HG02973 (cell line): Measurements from ENCODE around the gene NRCAM.

Experiments used
- ATAC-seq: cut with Tn5 transposase; IDR thresholded peaks from one replicate; pipeline ENCODE4 v1.9.1; 2021; ENCODE audit warnings: moderate library complexity; ENCODE audit not compliant: unreplicated experiment

NRCAM gene

DNA sequence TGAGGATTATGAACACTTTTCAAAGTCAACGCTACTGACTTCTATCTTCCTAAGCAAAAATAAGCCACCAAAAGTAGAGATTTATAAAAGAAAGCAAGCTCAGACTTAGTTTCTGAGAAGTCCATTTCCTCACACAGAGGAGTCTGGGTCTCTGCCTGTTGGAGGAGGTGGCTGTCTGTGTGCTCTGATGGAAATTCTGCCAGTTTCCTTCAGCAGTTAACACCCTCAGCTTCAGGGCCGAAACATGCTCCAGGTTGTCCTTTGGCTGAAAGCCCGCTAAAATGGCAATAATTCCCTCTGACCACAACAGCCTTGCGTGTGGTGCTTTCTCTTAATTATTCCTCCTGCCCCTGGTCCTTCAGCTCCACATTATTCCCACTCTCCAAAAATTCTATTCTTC is 198.3 kb downstream of the NRCAM start:
- ATAC-seq: no peak

DNA sequence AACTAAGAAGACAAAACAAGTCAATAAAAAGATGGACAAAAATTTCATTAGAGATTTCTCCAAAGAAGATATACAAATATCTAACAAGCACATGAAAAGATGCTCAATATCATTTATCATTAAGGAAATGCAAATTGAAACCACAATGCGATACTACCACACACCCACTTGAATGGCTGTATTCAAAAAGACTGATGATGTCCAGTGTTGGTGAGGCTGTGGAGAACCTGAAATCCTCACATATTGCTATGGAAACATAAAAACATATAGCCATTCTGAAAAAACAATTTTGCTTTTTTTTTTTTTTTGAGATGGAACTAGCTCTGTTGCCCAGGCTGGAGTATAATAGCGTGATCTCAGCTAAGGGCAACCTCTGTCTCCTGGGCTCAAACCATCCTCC is 202.0 kb downstream of the NRCAM start:
- no peak for ATAC-seq

DNA sequence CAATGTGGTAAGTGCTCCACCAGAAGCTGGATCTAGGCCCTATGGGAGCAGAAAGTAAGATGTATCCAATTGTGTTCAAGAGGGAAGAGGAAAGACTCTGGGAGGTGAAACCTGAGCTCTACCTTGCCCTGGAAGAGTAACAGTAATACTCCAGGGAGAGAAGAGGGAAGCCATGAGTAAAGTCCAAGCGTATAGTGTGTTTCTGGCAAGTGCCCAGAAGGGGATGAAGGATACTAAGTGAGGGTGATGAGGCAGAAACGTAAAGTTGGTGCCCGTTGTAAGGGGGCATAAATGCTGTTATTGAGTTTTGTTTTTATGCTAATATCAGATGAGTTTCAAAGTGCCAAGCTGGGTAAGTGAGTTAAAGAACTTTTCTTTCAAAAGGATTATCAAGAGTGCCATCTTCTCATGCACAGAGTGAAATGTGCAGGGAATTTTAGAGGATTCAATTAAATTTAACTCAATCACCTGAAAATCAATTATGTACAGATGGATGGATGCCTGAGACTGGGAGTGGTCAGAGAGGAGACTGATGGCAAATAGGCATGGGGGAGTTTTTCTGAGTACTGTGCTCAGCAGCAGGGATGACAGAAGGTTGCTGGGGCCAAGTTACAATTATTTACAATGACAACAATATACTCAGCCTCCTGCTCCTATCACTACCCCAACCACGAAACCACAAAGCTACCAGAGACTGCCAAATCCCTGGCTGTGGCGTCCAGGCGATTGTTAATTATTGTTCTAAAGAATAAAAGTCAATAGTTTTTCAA is 202.8 kb downstream of the NRCAM start:
- no peak for ATAC-seq

DNA sequence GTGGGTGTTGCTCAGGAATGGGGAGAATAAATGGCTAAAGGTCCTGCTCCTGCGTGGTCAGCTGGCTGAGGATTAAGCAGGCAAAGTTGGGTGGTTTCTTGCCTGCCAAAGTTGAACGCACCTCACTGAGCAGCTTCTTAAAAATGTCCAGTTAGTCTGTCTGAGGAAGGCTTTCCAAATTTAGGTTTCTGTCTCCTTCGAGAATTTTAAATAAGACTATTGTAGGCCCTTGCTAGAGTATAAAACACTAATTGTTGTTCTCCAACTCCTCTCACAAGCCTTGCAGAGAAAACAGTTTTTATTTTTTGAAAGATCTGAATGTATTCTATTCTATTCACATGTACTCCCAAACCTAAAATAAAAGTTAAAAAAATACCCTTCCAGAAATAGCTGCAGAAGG is 204.1 kb downstream of the NRCAM start:
- no peak for ATAC-seq

DNA sequence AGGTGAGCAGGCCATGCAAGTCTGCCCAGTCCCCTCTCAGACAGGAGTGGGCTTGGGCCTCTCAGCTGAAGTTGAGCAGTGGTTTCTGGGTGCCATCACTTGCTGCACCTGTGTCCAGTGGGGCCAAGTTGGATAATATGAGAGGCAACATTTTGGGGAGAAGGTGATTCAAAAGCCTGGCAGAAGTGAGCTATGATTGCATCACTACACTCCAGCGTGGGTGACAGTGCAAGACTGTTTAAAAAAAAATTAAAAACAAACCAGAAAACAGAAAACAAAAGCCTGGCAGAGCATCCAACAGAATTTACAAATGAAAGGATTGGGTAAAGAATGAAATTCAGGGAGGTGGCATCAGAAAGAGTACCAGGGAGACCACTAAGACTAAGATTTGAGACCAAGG is 204.5 kb downstream of the NRCAM start:
- ATAC-seq: no peak

DNA sequence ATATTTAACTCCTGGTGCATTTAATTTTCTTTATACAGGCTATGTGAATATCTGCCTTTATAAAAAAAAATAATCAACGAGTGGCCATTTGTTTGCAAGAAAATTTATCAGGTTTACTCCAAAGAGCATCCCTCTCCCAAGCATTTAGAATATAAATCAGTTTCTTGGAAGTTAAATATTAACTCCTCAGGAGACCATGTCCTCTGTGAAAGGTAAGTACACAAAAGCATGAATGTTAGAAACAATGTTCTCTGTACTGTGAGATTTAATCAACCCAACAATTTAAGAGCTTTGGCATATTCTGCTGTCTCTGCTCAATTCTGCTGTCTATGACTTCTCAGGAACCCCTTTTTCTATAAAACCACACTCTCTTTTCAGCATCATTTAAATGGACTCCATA is 206.8 kb downstream of the NRCAM start:
- no peak for ATAC-seq

DNA sequence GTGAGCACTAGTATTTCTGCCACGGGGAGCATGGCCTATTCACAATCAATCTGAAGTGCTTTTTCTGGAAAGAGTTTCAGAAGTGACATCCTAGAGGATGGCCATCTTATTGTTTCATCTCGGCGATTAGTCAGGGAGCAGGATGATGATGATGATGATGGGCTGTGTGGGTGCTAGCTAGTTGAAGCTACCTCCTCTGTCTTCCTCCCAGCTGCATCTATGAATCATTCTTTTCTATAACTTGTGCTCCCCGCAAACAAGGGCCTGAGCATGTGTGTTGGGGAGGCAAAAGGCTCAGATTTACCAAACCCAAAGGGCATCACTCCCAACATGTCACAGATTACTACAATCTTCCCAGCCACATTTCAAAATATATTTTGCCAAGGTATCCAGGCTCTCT is 207.4 kb downstream of the NRCAM start:
- no peak for ATAC-seq

DNA sequence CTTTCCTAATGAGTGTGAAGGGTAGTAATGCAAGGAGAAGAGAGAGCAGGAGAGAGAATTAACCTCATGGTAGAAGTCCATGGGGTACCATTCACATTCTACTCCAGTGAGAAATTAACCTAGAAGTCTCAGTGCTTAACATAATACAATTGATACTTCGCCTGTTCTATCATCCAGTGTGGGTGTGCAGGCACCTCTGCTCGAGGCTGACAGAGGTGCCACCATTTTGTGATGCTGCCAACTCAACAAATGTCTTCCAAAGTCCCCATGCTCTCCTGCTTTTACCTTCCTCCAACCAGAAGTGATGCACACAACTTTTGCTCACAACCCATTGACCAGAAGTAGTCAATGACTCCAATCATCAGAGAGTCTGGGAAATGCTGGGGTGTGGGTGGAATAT is 207.8 kb downstream of the NRCAM start:
- ATAC-seq: no peak

DNA sequence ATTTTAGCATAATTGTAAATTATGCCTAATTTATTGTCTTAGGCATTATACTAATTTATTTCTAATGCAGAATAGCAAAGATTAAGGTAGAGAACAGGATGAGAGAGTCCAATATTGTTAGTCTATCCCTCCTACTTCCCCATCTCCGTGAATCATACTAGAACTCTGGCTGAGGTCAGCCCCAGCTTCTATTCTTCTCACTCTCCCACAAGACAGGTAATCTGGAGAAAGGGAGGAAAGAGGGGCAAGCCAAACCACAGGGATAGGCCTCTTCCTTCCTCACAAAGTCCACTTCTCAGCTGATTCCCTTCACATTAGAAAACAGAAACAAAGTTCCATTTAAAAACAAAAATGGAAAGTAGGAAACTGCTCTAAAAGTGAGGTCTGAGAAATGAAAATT is 208.6 kb downstream of the NRCAM start:
- ATAC-seq: no peak

DNA sequence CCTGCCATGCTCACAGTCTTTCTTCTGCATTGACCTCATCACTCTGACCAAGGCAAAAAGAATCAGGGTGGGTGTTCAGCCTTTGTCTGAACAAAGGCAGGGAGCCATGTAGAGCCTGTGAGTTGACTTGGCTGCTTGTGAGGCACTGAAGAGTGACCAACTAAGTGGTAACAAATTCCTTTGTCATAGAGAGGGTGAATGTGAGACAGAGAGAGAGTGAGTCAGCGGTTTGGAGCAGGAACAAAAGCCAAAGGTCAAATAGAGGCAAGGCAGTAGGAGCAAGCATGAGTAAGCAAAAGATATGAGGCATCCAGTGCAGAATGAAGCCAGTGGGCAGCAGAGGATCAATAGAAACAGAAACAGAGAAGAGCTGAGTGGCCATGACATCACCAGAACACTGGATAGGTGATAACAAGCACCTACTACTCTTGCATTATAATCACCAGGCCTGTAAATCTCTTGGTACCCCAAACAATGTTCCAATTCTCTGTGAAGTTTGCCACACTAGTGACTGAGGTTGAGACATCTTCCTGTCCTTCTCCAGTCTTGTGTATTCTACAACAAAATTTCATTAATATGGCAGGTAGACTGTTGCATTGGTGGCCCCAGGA is 209.9 kb downstream of the NRCAM start:
- ATAC-seq: peak; percentile 57

DNA sequence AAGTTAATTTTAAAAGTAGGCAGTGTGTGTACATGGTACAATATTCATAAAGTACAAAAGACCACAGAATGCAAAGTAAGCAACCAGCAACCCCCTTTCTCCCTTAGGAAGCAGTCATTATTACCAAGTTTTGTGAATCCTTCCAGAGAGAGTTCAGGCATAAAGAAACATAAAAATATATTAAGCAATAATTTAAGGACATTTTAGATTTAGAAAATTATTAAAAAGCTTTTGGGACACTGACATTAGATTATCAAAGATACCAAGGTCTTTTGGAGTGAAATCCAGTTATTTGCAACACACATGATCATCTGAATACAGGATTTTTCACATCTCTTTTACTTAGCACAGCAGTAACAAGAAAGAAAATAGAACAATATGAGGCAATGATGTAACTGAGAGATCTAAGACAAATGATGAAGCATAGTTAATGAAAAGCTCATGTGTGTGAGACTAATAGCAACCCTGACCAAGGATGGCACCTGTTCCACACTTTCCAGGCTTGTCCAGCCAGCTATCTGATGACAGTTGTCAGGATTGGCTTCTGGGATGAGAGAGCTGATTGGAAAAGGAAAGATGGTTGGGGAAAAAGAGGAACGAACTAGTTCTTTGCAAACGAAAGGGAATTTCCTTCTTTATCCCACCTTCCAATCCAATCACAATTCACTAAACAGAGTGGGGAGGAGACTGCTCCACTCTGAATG is 210.6 kb downstream of the NRCAM start:
- no peak for ATAC-seq

DNA sequence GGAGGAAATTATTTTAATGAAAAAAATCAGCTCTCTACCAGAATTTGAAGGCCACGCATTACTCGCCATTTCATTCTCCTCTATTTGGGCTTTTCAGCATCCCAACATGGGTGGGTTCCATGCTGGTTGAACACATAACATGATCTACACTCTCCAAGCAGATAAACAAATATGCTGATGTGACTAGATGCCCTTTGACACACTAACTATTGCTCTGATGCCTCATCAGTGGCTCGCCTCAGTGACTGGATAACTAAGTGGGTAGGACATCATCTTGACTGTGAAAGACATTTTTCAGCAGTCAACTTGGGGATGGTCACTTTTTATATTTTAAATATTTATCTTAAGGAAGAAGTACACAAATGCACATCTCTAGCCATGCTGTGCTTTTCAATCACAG is 212.1 kb downstream of the NRCAM start:
- ATAC-seq: no peak

DNA sequence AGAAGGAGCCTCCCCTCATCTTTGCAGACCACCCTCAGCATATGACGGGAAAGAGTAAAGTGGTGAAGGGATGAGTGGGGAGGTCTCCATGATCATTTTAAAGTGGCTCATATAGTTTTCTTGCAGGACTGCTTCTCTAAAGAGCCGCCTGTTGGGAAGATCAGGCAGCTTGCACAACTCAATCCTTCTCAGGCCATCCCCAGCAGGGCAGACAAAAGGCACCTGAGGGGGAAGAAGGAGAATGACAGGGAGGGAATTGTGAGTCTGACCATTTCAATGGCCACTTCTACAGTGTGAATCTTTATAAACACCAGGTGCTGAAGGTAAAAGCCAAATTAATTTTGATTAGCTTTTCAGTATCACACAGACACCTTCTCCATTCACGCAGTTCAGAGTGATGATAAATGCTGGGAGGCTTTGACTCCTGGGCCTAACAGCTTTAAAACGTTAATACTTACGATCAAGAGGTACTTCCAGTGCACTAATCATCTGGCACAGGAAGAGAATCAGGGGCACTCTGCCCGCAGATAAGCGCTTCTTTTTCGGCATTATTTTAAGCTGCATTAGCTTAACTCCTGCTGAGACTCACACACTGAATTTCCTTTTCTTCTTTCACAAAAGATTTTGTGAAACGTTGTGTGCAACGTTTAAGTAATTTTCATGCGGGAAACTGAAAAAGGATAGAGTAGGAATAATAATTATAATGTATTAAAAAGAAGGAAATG is 216.6 kb downstream of the NRCAM start:
- ATAC-seq: no peak

DNA sequence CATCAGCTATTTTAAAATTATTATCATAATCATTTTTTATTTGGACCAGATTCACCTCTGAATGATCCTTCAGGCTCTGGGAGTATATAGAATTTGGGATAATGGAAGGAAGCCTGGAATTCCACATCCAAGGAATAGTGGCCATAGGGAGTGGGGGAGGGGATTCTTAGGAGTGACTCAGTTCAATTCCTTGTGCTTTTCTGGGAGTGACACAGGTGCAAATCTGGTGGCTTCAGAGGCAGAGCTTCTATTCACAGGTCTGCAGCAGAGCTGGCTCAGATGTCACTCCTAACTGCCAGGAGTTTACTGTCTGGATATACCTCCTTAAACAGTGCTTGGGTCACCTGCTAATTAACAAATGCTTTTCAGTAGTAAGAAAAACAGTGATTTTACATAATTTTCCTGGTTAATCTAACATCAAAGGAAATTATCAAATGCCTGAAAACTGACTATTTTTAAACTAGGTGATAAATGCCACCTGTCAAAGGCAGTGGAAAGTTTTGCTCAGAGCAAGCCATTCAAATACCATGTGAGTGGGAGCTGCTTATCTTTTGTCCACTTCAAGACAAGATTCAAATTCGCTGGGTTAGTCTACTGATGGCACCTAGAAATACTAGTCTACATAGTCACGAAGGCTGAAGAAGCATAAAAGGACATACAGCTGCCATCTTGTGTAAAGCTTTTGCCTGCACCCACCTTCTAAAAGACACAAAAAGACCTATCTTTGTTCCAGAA is 219.4 kb downstream of the NRCAM start:
- ATAC-seq: no peak

DNA sequence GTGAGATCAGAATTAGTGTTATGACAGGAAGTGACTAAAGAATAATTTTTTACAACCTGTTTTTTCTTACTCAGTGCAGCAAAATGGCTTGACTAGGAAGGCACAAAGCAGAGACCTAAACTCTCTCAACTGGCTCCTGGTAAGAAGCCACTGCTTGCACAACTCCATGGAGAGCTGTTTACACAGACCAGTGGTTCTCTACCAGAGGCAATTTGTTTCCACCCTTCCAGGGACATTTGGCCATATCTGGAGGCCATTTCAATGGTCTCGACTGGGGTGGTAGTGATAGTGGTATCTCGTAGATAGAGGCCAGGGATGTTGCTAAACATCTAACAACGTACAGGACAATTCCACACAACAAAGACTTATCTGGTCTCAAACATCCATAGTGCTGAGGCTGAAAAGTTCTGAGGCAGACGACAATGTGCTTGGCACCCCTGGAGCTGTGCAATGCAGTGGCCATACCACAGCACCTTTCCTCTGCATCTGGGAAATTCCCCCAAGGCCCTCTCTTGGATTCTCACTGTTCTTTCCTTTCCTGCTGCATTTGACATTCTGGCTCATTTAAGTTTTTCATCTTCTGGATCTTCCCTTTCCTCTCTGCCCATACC is 220.7 kb downstream of the NRCAM start:
- no peak for ATAC-seq

DNA sequence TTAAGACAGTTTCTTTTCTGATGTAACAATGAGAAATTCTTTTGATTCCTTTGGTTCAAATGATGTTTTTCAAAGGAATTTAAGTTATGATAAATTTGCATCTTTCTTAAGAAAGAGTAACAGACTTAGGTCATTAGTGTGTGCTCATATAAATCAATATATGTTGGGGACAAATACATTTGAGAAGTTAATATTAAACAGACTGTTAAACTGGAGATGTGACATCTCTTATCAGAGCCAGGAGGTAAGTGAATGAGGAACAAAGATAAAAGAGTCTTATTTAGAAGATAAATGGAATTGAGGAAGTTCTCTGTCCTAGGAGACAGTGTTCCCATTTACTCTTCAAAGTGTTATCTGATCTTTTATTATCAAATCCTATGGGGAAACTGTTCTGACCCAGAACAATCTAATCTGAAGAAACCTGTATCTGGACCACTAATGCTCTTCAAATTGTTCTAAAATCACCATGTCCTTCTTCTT is 221.2 kb downstream of the NRCAM start:
- no peak for ATAC-seq

DNA sequence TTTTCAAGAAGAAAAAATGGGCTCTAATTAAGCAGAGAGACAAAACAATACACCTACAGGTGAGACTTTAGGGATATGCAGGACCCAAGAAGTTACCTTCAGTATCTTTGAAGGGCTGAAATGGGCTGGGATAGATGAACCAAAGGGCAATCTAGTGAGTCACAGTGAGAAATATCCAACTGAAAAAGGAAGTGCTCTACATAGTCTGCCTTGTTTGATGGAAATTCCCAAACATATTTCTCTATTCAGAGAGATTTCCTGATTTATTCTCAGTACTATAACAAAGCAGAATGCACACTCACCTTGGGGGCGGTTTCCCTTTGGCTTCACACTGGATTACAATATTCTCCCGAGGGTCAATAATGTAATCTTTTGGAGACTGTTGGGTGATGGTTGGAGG is 222.0 kb downstream of the NRCAM start:
- ATAC-seq: no peak

DNA sequence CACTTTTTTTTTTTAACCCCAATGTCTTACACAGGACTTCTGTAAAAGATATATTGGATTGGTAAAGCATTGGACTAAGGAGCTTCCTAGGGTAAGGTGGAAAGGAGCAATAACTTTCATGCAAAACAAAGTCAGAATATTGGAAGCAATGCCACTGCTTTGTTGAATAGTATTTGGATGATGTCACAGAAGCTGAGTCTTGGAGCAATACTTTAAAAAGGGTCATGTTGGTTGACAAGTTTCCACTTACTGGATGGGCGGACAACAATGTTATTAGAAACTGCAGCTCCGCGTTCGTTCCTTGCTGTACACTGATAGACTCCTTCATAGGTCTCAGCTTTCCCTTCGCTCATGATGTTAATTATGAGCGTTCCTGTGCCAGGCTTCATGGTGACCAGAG is 224.2 kb downstream of the NRCAM start:
- ATAC-seq: no peak

DNA sequence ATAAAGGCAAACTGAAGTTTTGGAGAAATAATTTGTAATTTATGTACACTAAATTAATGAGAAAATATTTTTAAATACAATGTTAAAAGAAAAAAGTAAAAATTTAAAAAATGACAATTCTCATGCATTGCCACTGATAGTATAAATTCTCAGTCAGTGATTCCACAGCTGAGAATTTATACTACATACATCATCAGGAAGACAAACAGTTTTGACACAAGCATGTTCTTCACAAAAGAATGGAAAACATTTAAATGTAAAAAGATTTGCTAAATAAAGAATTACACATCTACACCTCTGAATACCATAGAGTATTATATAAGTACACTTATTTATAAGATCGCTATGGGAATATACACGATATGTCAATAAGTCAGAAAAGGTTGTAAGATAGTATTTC is 225.0 kb downstream of the NRCAM start:
- ATAC-seq: no peak

DNA sequence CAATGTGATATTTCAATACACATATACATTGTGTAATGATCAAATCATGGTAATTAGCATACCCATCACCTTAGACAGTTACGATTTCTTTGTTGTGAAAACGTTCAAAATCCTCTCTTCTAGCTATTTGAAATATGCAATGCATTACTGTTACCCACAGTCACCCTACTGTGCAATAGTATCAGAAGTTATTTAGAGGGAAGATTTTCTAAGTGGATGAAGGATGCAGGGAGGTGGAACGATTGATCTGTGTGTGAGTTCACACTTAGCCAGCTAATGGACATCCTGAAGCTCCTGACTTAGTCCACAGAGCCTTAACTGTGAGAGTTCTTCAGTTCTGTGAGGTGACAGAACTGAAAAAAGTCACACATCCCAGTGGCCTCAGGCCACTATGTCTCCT is 228.9 kb downstream of the NRCAM start:
- ATAC-seq: no peak
